NCI-H446 (cell line): ENCODE measurements around the gene PHYKPL.
"Not testable (repeated sequence)": the region's sequence is repeated elsewhere in the genome, so short reads cannot be mapped to it uniquely, and the experiment has no call there.

ENCODE experiments used
- DNase-seq, 2 experiments: peaks; one replicate each; lab custom pipeline; 2025; lab: John Stamatoyannopoulos, UW

PHYKPL gene

GRCh38 chr5:178264044-178264443 is 31.4 kb upstream of the PHYKPL start:
- DNase-seq, result no peak

GRCh38 chr5:178261666-178262600 is 29.3 kb upstream of the PHYKPL start:
- DNase-seq, result no peak

GRCh38 chr5:178259623-178260536 is 27.3 kb upstream of the PHYKPL start:
- DNase-seq, result no peak

GRCh38 chr5:178257650-178258049 is 25.0 kb upstream of the PHYKPL start:
- DNase-seq, result no peak

DNA sequence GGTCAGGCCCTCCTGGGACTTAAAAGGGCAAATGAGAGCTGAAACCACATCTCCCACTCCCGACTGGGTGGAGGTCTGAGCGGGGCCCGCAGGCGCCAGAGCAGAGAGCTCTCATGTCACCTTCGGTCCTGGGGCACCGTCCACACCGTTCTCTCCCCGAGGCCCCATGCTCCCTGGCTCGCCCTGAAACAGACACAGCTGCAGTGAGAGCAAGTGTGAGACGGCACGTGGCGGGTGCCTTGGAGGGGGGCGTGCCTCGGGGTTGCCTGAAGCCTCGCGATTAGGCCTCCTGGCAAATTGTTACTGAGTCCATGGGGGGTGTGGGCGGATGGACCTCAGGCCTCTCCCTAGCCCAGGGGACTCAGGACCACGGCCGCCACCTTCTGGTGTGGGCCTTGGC is 24.1 kb upstream of the PHYKPL start:
- no peak for DNase-seq

- not testable (repeated sequence) for DNase-seq
These were observed 21.0 kb upstream of the PHYKPL start for GRCh38 chr5:178253632-178254031.

GRCh38 chr5:178252258-178252657 is 19.7 kb upstream of the PHYKPL start:
- DNase-seq, result no peak

GRCh38 chr5:178250263-178250662 is 17.7 kb upstream of the PHYKPL start:
- DNase-seq, result no peak

DNA sequence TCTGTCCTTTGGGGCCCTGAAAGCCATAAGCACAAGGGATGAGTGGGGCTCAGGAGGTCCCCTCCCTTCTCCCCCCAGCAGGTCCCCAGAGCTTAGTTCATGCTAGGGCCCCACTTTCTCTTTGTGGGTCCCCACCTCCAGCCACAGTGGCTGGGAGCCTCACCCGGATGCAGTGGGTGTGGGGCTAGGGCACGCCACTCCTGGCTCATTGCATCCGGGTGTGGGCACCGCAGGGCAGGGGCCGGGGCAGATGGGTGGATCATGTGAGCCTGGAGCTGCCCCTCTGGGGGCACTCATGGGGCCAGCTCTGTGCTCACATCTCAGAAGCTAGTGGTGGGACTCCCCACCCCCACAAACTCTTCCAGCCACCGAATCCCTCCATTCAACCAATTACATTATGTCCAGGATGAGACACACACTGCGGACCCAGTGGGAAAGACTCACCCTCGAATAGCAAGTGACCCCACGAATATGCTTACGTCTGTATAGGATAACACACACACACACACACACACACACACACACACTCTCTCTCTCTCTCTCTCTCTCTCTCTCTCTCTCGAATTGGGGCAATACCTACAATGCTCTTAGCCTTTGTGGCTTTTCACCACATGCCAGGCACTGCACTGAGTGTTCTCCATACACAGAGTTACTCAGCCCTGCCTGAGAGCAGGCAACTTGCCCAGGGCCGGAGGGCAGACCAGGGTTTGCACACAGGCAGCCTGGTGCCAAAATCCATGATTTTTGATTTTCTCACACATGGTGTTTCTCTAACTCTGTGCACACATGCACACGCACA is 16.8 kb upstream of the PHYKPL start:
- no peak for DNase-seq

GRCh38 chr5:178248750-178249149 is 16.1 kb upstream of the PHYKPL start:
- no peak for DNase-seq

DNA sequence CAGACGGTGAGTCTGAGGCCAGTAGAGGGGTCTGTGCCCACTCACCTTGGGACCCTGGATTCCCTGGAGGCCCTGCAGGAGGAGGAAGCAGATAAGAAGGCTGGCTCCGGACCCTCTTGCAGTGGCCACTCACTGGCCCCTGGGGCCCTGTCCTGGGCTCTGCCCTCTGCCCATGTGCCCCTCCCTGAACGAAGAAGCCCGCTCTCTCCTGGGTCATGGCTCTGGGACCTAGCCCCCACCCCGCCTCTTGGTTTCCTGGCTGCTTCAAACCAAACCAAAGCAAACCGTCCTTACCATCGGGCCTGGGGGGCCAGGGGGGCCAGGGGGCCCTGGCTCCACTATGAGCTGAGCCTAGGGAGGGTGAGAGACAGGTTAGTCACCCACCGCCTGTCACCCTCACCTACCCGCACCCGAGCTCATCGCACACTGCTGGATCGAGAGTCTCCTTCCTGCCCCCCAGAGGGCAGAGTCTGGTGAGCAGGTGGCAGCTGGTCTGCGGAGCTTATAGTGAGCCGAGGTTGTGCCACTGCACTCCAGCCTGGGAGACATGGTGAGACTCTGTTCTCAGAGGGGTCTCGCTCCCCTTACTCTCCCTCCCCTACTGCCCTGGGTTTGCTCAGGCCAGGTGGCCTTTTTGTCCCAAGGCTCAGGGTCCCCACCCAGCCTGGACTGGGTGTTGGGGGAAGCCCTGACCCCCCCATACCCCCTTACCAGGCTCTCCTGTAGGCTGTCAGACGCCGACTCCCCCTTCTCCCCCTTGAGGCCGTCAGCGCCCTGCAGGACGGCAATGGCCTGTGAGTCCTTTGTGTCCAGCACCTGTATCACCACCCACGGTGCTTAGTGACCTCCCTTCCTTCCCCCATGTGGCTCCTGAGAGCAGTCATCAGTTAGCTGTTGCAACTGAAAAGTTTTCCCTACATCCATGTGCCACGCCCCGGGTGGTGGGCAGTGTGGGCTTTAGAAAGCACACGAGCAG is 15.2 kb upstream of the PHYKPL start:
- no peak for DNase-seq

DNA sequence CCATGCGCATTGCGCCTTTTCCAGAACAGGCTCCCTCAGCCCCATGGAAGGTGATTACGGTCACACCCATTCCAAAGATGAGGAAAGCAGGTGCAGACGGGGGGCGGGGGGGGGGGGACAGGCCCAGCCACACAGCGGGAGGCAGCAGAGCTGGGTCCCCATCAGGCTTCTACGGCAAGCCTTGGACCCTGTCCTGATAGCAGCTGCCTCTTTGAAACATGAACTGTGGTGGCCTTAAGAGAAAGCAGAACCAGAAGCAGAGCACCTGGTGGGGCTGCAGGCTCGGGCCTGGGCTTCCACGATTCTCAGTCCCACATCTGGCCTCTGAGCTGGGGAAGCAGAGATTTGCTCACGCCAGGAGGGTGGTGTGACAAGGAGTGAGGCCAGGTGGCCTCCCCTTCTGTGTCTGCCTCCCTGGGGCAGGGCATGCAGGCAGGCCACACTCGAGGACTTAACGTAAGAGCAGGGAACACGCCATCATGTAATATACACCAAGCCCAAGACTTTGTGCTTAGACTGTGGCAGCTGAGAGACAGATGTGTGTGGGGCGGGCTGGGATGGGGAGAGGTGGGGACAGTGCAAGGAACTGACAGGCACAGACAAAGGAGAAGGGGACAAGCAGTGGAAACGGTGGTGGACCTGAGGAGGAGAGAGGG is 14.2 kb upstream of the PHYKPL start:
- no peak for DNase-seq

DNA sequence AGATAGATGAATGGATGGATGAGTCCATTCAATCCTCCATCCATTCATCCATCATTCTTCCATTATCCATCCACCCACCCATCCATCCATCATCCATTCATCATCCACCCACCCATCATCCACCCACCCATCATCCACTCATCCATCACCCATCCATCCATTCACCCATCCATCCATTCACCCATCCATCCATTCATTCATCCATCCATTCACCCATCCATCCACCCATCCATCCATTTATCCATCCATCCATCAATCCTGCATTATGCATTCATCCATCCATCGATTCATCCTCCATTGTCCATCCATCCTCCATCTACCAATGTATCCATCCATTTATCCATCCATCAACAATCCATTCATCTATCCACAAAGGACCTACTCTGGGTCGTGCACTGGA is 12.8 kb upstream of the PHYKPL start:
- no peak for DNase-seq

GRCh38 chr5:178244576-178244975 is 12.0 kb upstream of the PHYKPL start:
- DNase-seq, result no peak

DNA sequence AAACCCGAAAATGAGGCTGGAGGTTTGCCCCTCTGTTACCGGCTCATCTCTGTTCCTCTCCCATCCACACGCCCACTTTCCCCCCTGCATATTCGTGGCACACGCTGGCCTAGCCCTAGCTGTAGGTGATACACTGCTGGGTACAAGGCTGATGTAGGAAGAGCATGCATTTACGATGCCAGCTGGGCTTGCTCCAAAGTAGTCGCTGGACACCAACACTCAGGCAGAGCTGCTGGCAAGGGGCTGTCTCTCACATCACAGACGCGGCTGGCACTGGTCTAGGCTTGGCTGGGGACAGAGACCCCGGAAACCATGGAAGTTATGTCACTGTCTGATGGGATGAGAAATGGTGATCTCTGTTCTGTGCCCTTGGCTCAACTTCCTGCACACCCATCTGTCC is 9.8 kb upstream of the PHYKPL start:
- no peak for DNase-seq

GRCh38 chr5:178241688-178242231 is 9.2 kb upstream of the PHYKPL start:
- DNase-seq, result no peak

- no peak for DNase-seq
These were observed 8.6 kb upstream of the PHYKPL start for GRCh38 chr5:178241231-178241663.

GRCh38 chr5:178240766-178241165 is 8.2 kb upstream of the PHYKPL start:
- no peak for DNase-seq

DNA sequence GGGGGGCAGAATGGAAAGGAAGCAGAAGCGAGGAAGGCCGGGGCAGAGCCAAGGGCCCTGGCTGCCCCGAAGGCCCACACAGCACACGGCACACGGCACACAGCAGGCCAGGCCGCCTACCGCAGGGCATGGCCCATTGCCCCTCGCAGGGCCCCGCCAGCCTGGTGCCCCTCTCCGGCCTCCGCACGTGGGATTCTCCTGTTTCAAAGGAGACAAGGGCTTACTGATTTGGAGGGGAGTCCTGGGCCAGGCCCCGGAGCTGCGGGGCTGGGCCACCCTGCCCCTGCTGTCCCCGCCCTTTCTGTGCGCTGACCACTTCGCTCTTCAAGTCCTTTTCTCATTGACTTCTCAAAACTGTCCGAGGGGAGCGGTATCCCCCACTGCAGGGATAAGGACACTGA is 7.7 kb upstream of the PHYKPL start:
- DNase-seq, result no peak
